HG03565 (cell line): ENCODE results near the gene CTIF.

Experiments used
- ATAC-seq: cut with Tn5 transposase; IDR thresholded peaks from one replicate; pipeline ENCODE4 v1.9.1; 2021; ENCODE audit warnings: mild to moderate bottlenecking, moderate library complexity; ENCODE audit not compliant: unreplicated experiment

CTIF gene

GRCh38 chr18:48662011-48662661 lies 123.3 kb downstream of the CTIF start:
- no peak for ATAC-seq

DNA sequence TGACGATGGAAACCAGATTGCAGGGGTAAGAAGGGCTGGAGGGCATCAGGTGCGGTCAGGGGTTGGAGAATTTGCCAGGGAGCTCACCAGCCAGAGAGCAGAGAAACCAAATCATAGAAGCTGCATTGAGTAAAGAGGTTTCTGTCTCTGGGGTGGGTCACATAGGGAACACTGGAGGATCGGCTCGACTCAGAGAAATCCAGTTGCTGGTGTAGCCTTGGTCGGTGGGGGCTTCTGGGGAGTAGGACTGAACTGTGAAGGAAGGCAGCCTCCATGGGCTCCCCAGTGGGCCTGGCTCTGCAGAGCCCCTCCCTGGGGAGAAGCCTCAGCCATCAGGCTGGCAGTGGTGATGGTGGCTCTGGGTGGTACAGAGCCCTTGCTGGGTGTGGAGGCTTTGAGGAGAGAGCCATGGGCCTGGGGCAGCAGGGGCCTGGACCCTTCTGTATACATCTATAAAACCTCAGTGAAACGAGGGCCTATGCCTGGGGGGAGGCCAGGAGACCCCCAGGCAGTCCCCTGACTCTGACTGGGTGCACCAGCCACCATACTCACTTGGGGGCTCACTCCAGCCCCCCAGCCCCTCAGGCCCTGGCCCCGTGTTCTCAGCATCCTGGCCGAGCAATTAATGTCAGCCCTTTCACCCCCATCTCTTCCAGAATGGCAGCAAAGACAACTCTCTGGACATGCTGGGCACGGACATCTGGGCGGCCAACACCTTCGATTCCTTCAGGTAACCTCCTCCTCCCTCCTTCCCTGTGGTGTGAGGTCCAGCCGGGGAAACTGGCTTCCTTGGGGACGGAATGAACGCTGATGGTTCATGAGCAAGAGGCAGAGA lies 124.5 kb downstream of the CTIF start:
- ATAC-seq = no peak

DNA sequence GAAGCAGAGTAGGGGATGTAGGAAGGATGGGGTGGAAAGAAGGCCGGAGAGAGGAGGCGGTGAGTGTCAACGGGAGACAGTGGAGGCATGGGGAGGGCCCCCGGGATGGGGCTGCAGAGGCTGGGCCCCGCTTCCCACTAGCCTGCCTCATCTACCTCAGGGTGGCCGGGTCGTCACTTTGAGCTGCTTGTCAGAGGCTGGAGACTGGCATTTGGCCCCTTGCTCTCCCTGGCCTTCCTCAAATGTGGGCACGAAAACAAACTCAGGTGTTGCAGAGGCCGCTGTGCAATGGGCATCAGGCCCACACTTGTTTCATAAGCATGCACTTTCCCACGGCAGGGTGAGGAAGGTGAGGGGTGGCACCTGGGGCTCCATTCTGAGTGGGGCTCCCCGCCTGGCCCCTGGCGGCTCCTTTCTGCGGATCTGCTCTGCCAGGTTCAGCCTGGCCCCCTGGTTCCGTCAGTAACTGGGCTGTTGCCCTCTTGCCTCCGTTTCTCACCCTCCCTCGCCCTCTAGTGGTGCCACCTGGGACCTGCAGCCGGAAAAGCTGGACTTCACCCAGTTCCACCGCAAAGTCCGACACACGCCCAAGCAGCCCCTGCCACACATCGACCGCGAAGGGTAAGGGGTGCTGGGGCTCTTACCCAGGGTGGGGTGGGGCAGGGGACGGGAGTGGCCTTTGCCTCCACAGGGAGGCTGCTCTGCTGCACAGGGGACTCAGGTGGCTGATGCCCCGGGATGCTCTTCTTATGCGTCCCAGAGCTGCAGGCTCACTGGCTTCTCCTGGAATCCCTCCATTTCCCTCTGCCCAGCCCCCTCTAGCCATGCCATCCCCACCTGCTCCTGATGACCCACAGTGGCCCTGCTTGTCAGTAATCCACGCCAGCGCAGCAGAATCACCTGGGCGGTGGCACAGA lies 125.4 kb downstream of the CTIF start:
- no peak for ATAC-seq

GRCh38 chr18:48665654-48666053 lies 126.8 kb downstream of the CTIF start:
- no peak for ATAC-seq

DNA sequence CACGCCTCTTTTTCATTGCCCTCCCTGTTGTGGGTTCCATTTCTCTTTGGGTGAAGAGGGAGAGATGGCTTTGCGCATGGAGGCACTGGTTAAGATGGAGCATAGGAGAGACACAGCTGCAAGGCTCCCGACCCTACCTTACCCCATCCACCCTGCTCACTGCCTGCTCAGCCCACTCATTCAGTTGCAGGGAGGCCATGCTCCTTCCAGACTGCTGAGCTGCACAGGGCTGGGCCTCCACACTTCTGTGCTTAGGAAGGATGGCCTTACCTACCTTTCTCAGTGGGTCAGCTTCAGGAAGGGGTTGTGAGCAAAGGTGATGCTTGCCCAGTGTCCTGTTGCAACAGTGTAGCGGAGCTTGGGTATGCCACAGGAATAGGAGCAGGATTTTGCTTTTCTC lies 127.8 kb downstream of the CTIF start:
- no peak for ATAC-seq

GRCh38 chr18:48667276-48668254 lies 128.7 kb downstream of the CTIF start:
- ATAC-seq = no peak

GRCh38 chr18:48668466-48669179 lies 129.8 kb downstream of the CTIF start:
- ATAC-seq = no peak

DNA sequence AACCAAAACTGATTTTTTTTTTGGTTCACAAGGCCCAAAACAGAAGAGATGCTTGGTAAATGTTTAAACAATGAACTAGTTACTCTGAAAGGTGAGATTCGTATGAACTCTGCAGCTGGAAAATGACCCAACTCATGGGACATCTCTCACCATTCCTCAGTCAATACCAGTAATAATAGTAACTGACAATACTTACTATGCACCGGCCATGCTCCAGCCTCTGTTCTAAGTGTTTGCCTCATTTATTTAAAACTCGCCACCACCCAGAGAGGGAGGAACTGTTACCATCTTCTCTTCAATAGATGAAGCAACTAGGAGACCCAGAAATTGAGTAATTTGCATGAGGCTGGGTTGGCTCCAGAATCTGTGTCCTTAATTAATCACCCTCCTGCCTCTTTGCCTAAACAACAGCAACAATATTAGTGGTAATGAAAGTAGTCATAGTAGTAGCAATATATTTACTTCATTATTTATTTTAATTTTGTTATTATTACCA lies 130.4 kb downstream of the CTIF start:
- ATAC-seq = no peak

- no peak for ATAC-seq
These were observed 131.3 kb downstream of the CTIF start for GRCh38 chr18:48669991-48670750.

DNA sequence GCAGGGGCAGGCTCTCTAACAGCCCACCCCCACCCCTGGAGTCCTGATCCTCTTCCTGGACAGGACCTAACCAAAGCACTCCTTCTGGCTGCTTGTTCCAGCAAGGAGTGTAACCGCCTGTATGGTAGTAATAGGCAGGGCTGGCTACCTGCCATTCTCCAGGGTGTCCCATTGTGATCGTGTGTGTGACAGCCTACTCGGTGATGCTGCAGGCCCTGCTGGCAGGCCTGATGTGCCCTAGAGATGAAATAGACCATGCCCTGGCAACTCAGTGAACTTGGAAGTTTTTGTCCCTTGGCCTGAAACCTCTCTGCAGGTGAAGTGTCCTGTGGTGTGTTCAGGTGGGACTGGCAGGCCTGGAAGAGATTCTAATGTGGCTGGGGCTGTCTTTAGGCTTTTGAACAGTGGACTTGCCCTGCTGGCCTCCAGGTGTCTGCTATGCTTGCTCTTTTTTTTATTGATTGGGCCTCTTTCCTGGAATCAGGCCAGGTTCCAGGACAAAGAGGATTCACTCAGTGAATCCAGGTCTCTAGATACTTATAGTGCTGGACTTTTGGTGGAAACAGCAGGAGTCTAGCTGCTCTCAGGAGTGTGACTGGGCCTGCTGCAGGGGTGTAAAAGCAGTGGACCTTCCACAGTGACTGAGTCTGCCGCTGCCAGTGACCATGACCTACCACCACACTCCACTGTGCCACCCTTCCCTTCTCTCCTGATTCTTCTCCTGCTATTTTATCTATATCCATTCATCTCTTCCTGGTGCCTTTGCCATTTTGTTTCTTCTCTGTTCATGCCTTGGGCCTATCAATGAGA lies 132.1 kb downstream of the CTIF start:
- no peak for ATAC-seq

GRCh38 chr18:48671561-48671945 lies 132.7 kb downstream of the CTIF start:
- no peak for ATAC-seq

GRCh38 chr18:48672671-48673340 lies 134.0 kb downstream of the CTIF start:
- ATAC-seq = no peak

GRCh38 chr18:48673456-48673852 lies 134.6 kb downstream of the CTIF start:
- no peak for ATAC-seq

- ATAC-seq = no peak
These were observed 135.3 kb downstream of the CTIF start for GRCh38 chr18:48673853-48674721.

DNA sequence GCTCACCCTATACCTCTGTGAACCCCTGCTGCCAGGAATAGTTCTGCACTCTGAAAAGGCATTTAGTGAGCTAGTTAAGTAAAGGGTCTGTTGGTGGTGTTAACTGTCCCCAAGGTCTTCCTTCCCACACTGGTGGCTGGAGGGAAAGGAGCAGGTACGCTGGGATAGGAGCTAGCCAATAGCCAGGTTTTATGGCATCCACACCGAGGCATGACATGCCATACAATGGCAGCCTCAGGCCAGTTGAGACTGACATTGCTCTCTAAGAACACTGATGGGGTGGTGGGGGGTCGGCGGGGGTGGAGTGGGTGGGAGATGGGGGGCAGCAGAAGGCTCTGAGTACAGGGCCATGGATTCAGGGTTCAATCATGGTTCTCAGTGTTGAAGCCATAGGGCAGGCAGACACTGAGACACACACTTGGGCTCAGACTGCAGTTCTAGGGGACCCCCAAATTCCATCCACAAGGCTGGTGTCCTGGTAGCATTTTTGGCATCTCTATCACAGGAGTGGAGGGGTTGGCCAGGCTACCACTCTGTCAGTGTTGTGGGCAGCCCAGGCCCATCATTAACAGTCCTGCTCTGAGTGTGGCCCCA lies 136.0 kb downstream of the CTIF start:
- ATAC-seq = no peak

- peak; percentile 78 for ATAC-seq
These were observed 136.5 kb downstream of the CTIF start for GRCh38 chr18:48675352-48675761.
